Ovary (tissue), 9 donors: ENCODE data around the gene FOXK2. TPM values are rescaled to one million over a fixed set of nuclear protein-coding genes. Genes with fewer than 3 reads are reported as not detected.

ENCODE experiments used
- DNase-seq, 5 donors: peaks; one replicate each; pipeline ENCODE4 v3.0.0-alpha.2; 2019 to 2020
- H3K27ac ChIP-seq, 2 donors: fragments of 200-600 bp; one replicate each; pipeline versions ENCODE4 v1.5.1 to v1.8.0; 2019 to 2022
- H3K27me3 ChIP-seq: fragments of 200-600 bp; one replicate; pipeline ENCODE4 v1.8.0; 2022
- H3K36me3 ChIP-seq: fragments of 200-600 bp; sonication (generic); one replicate; pipeline ENCODE4 v1.5.1; 2019
- H3K4me1 ChIP-seq: one replicate; pipeline ENCODE4 v1.8.1; 2013; ENCODE audit warnings: mild to moderate bottlenecking, moderate library complexity; ENCODE audit not compliant: insufficient read depth
- H3K4me3 ChIP-seq: fragments of 200-600 bp; sonication (generic); one replicate; pipeline ENCODE4 v1.5.1; 2017
- H3K9me3 ChIP-seq, 2 donors: fragments of 200-600 bp in 1 of 2; sonication (generic) in 1 of 2; one replicate each; pipeline versions ENCODE4 v1.5.1 to v1.8.1; 2013 to 2019; ENCODE audit warnings: mild to moderate bottlenecking in 1 of 2, moderate library complexity in 1 of 2
- CTCF ChIP-seq, 3 donors: fragments of 450-650 bp in 2 of 3; fragments of 200-600 bp in 1 of 3; IDR thresholded peaks; one replicate each; pipeline versions ENCODE4 v1.5.1 to v1.8.0; 2016 to 2022; ENCODE audit warnings: antibody characterized with exemption in 3 of 3, mild to moderate bottlenecking in 1 of 3
- EP300 ChIP-seq: sonication (generic); formaldehyde crosslinking; IDR thresholded peaks from one replicate; pipeline ENCODE4 v1.6.1; 2017; ENCODE audit warnings: antibody characterized with exemption
- POLR2A ChIP-seq: fragments of 450-650 bp; IDR thresholded peaks from one replicate; pipeline ENCODE4 v1.6.1; 2017; ENCODE audit warnings: antibody characterized with exemption, mild to moderate bottlenecking, moderate library complexity
- WGBS, 3 donors: extraction: QIAGEN DNeasy Blood & Tissue Kit in 1 of 3; methylation state at CpG; one replicate each; pipeline versions ENCODE4 v1.1.5 to v1.1.7; 2013 to 2017; 5-methylcytosine and 5-hydroxymethylcytosine counted together
- intact Hi-C, 4 donors: fragments of 100-400 bp; cut with DNase I; formaldehyde crosslinking; loops; one replicate each; pipeline versions ENCODE4 v1.11.0 to v1.15.1; 2022 to 2023
- polyA plus RNA-seq, 2 donors: library from polyadenylated mRNA; stranded (reverse); fragments of 200-250 nt in 1 of 2; fragments of 350-450 nt in 1 of 2; fragmentation: Illumina TruSeq in 1 of 2; extraction: RNeasy Lipid Tissue Mini Kit (QIAGEN cat#74804) in 1 of 2; gene quantifications; one replicate each; pipeline ENCODE4 v1.2.3, GENCODE V29; 2013 to 2014
- total RNA-seq, 7 donors: library from RNA; depleted of rRNA in 2 of 7; stranded (reverse); fragments of >200 nt in 2 of 7; fragmentation: NEBNext Ultra II Directional in 3 of 7; extraction: Animal tissue kit (Norgen Biotek cat#: 25700) in 3 of 7; gene quantifications; one replicate each; pipeline versions ENCODE4 v1.1.0 to v1.2.4, GENCODE V29; 2016 to 2023
- donor health status: DM: no; HTN: no; CAD: no; lungs with moderate emphysema.
- donor health status: DM: no; HTN: no; CAD: no.
- donor health status: Bipolar disorder and iron deficiency.
- donor health status: DM: yes; HTN: yes; CAD: no.
- donor health status: DM: no; HTN: no; CAD: no.
- donor health status: DM: yes; HTN: yes; CAD: no.

FOXK2 gene
- total and polyA plus RNA-seq, 9 donors = 19.1 to 67.6 (median 43.0) TPM

GRCh38 chr17:82648742-82649331 is 129.3 kb downstream of the FOXK2 start:
- intact Hi-C loops = loop anchor here in 1 of 4 donors (5.0 kb wide), 1 partner anchor 88 kb away; the partner anchor contains the start of gene FN3K
- H3K36me3 ChIP-seq = no peaks in the 10 kb centered on the region
- no peaks in the 10 kb centered on the region for H3K27me3 ChIP-seq
- H3K4me3 ChIP-seq = peak overlapping the region; percentile 38
- WGBS, 3 donors = 3 to 11% (median 10%) methylated on average over 15 to 20 of the region's 37 CpGs
- H3K27ac ChIP-seq = peak overlapping the region; percentile 53 to 100
- peak; percentile 77 to 86 (median 85) for DNase-seq
- no peaks in the 10 kb centered on the region for H3K9me3 ChIP-seq
- H3K4me1 ChIP-seq = peaks cover 2% of the 10 kb centered on the region
- TF ChIP-seq CTCF (IDR thresholded peaks at IDR 0.05) (peak in 1 of 3 donors; percentile 21), EP300 (no peak), POLR2A (no peak)

GRCh38 chr17:82649501-82650261 is 130.1 kb downstream of the FOXK2 start:
- no peaks in the 10 kb centered on the region for H3K36me3 ChIP-seq
- peaks cover 2% of the 10 kb centered on the region for H3K4me1 ChIP-seq
- H3K4me3 ChIP-seq = no peak overlapping the region
- WGBS, 3 donors = 83 to 89% (median 89%) methylated on average over 20 to 22 of the region's 22 CpGs
- no peaks in the 10 kb centered on the region for H3K9me3 ChIP-seq
- TF ChIP-seq EP300 (no peak), POLR2A (no peak), CTCF (IDR thresholded peaks at IDR 0.05) (no peak)
- no peaks in the 10 kb centered on the region for H3K27me3 ChIP-seq
- intact Hi-C loops = loop anchor here in 1 of 4 donors (5.0 kb wide), 1 partner anchor 88 kb away; the partner anchor contains the start of gene FN3K
- peak overlapping the region; percentile 26 to 53 for H3K27ac ChIP-seq
- peak in 2 of 5 donors; percentile 47 to 61 for DNase-seq

- peaks cover 2% of the 10 kb centered on the region for H3K4me1 ChIP-seq
- H3K9me3 ChIP-seq = no peaks in the 10 kb centered on the region
- no peaks in the 10 kb centered on the region for H3K27me3 ChIP-seq
- intact Hi-C loops = no loop called here
- H3K27ac ChIP-seq = no peak overlapping the region
- 55 to 67% (median 59%) methylated on average over 10 of the region's 10 CpGs for WGBS, 3 donors
- TF ChIP-seq CTCF (IDR thresholded peaks at IDR 0.05) (no peak), POLR2A (no peak), EP300 (no peak)
- DNase-seq = peak in 1 of 5 donors; percentile 30
- no peaks in the 10 kb centered on the region for H3K36me3 ChIP-seq
- H3K4me3 ChIP-seq = no peak overlapping the region
These were observed 131.2 kb downstream of the FOXK2 start for GRCh38 chr17:82650723-82651122.

GRCh38 chr17:82653651-82654528 is 134.4 kb downstream of the FOXK2 start:
- intact Hi-C loops = no loop called here
- TF ChIP-seq EP300 (no peak), POLR2A (no peak), CTCF (IDR thresholded peaks at IDR 0.05) (no peak)
- Histone ChIP-seq H3K27ac (no peak overlapping the region), H3K9me3 (no peaks in the 10 kb centered on the region), H3K4me1 (no peaks in the 10 kb centered on the region), H3K36me3 (no peaks in the 10 kb centered on the region), H3K4me3 (no peak overlapping the region), H3K27me3 (no peaks in the 10 kb centered on the region)
- 74 to 79% (median 75%) methylated on average over 30 of the region's 30 CpGs for WGBS, 3 donors
- DNase-seq = peak in 2 of 5 donors; percentile 30 to 39
